Fibroblast of skin of left biceps (primary cell): ENCODE data around the gene WNT6.

Experiments
- DNase-seq, 2 experiments: peaks; one replicate each; pipeline ENCODE4 v3.0.0-alpha.2; 2013; ENCODE audit warnings: low read depth in 2 of 2

The WNT6 gene

GRCh38 chr2:218857371-218858137 lies 2.1 kb upstream of the WNT6 start:
- DNase-seq = no peak

GRCh38 chr2:218858138-218858445 lies 1.5 kb upstream of the WNT6 start:
- DNase-seq = no peak

GRCh38 chr2:218858671-218859555 lies 692 bp upstream of the WNT6 start:
- DNase-seq = no peak

GRCh38 chr2:218859988-218860831 lies 605 bp downstream of the WNT6 start:
- no peak for DNase-seq

GRCh38 chr2:218860950-218861381 lies 1.4 kb downstream of the WNT6 start:
- DNase-seq = peak; percentile 47 to 51

GRCh38 chr2:218861645-218862318 lies 2.2 kb downstream of the WNT6 start:
- no peak for DNase-seq

- no peak for DNase-seq
These were observed 3.5 kb downstream of the WNT6 start for GRCh38 chr2:218863021-218863520.

- no peak for DNase-seq
These were observed 5.8 kb downstream of the WNT6 start for GRCh38 chr2:218865396-218865795.

- no peak for DNase-seq
These were observed 6.4 kb downstream of the WNT6 start for GRCh38 chr2:218865999-218866398.

- DNase-seq = no peak
These were observed 8.3 kb downstream of the WNT6 start for GRCh38 chr2:218867900-218868299.

GRCh38 chr2:218869064-218869463 lies 9.5 kb downstream of the WNT6 start:
- no peak for DNase-seq

- DNase-seq = no peak
These were observed 11.4 kb downstream of the WNT6 start for GRCh38 chr2:218870984-218871344.

- DNase-seq = no peak
These were observed 12.0 kb downstream of the WNT6 start for GRCh38 chr2:218871345-218872302.

- DNase-seq = no peak
These were observed 13.2 kb downstream of the WNT6 start for GRCh38 chr2:218872645-218873358.

GRCh38 chr2:218873359-218874194 lies 14.0 kb downstream of the WNT6 start:
- no peak for DNase-seq

GRCh38 chr2:218875692-218876246 lies 16.2 kb downstream of the WNT6 start:
- DNase-seq = no peak

GRCh38 chr2:218876562-218877219 lies 17.1 kb downstream of the WNT6 start:
- DNase-seq = no peak

- no peak for DNase-seq
These were observed 17.7 kb downstream of the WNT6 start for GRCh38 chr2:218877331-218877730.
